Epithelial cell of esophagus (primary cell): ENCODE measurements around the gene ISYNA1.

Source experiments
- DNase-seq: peaks from one replicate; pipeline ENCODE4 v3.0.0; 2010; ENCODE audit warnings: low read depth
- H3K4me3 ChIP-seq: 2 replicates; pipeline ENCODE4 v1.5.1; 2011; ENCODE audit warnings: mild to moderate bottlenecking, low read length, control low read depth
- TF ChIP-seq, protein P1 (sequence below): IDR thresholded peaks from 2 replicates; pipeline ENCODE4 v1.5.1; 2011; ENCODE audit warnings: low read depth, mild to moderate bottlenecking, low read length, control low read depth, inconsistent platforms; ENCODE audit not compliant: insufficient read depth; ENCODE audit errors: missing control alignments

The ISYNA1 gene

DNA sequence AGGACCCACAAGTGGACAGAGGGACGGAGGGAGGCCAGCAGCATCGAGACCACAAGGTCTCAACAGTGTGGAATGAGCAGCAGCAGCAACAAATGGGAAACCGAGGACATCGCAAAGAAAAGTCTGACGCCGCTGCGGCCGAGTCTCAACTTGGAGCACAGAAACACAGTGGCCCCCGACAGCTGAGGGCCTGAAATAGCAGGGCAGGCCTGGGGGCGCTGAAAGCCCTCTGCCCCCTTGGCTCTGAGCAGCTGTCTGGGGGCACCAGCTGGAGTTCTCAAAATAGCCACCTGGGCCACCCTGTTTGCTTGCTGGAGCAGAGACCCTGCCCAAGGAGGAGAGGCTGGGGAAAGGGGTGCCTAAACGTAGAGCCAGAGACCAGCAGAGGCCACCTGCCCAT lies 5.9 kb upstream of the ISYNA1 start:
- H3K4me3 ChIP-seq, result no peak overlapping the region
- TF ChIP-seq, protein P1, sequence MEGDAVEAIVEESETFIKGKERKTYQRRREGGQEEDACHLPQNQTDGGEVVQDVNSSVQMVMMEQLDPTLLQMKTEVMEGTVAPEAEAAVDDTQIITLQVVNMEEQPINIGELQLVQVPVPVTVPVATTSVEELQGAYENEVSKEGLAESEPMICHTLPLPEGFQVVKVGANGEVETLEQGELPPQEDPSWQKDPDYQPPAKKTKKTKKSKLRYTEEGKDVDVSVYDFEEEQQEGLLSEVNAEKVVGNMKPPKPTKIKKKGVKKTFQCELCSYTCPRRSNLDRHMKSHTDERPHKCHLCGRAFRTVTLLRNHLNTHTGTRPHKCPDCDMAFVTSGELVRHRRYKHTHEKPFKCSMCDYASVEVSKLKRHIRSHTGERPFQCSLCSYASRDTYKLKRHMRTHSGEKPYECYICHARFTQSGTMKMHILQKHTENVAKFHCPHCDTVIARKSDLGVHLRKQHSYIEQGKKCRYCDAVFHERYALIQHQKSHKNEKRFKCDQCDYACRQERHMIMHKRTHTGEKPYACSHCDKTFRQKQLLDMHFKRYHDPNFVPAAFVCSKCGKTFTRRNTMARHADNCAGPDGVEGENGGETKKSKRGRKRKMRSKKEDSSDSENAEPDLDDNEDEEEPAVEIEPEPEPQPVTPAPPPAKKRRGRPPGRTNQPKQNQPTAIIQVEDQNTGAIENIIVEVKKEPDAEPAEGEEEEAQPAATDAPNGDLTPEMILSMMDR, result no peak
- DNase-seq, result no peak

DNA sequence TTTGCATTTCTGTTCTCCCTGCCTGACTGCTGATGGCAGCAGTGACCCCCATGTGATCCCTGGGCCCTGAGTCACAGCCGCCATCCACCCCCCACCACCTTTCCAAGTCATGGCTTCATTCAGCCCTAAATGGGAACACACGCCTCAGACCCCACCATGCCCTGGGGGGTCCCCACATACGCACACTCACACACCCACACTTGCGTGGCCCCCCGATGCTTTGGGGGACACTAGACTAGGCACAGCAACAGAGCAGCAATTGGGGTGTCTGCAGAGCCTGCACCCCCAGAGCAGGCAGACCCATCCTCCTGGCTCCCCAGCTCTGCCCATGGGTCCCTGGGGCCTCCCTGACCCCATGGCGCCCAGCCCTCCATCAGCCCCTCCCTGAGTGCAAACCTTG lies 5.5 kb upstream of the ISYNA1 start:
- H3K4me3 ChIP-seq, result no peak overlapping the region
- TF ChIP-seq, protein P1, result no peak
- DNase-seq, result no peak

DNA sequence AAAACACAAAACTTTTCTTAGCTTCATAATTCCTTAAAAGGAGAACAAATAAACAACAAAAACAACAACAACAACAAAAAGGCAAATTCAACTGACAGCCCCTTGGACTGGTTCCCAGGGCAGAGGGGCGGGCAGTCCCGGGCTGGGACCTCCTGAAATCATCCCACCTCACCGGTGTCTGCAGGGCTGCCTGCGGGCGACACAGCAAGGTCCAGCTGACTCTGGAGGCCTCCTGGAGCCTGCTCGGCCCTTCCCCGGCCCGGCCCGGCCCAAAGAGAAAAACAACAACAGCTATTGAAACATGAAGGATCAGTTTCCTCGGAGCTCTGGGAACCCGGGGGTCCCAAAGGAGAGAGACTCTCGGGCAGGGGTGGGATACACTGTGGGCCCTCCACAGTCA lies 5.0 kb upstream of the ISYNA1 start:
- TF ChIP-seq, protein P1, result no peak
- H3K4me3 ChIP-seq, result no peak overlapping the region

DNA sequence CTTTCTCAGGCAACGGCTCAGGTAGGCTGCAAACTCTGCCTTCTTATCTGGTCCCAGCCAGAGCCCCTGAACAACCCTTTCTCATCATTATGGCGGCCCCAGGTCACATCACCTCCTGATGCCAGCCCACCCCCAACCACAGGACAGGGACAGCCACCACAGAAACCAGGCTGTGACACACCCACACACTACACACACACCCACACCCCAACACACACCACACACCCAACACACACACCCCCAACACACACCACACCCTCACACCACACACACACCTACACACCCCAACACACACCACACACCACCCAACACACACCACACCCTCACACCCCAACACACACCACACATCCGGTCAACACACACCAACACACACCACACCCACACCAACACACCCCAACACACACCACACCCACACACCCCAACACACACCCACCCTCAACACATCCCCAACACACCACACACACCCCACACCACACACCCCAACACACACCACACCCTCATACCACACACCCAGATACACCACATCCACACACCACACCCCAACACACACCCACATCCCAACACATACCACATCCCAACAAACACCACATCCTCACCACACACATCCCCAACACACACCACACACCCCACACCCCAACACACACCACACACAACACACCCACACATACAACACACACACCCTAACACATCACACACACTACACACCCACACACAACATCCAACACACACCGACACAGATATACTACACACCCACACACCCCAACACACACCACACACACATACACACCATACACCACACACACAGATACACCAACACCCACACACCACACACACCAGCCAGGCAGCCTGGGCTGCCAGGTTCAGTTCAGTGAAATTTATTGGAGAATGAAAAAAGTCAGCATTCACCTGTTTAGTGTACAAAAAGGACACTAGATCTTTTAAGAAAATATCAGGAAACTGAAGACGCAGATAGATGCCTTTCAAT lies 4.2 kb upstream of the ISYNA1 start:
- no peak for DNase-seq
- no peak overlapping the region for H3K4me3 ChIP-seq
- TF ChIP-seq, protein P1, result no peak

More for the DNA sequence above, 5.0 kb upstream of the ISYNA1 start:
- no peak for DNase-seq

DNA sequence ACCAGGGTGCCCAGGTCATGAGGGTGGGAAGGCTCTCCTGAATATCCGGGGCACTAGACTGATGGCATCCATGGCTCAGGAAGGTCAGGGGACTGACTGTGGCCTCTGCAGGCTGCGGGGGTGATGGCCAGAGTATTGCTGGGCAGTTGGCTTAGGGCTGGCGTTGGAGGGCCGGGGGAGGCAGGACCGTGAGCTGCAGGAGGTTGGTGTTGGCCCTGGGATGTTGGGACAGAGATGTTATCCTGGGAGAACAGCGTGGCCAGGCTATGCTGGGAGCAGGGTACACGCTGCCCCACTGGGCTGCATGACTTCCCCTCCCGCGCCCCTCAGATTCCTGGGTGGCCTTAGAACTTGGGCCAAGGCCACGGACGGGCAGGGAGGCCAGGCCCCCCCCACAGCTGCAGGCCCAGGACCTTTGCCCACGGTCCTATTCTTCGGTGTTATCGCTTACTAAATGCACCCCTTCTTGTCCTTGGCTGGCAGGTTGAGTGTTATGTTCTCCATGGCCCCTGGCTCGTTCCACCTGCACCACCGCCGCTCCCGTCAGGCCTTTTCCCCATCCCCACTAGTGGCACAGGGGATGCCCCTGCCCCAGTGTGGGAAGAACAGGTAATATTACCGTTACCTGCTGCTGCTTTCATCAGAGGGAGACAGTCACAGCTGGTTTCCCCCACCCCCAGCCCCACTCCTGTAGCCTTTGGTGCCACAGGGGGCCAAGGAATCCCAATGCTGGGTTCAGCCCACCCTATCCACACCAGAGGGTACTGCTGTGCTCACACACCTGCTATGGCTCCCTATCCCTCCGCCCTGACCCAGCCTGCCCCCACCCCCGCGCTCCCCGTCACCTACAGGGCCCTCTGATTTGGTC lies 3.2 kb upstream of the ISYNA1 start:
- DNase-seq, result no peak
- H3K4me3 ChIP-seq, result no peak overlapping the region
- TF ChIP-seq, protein P1, result no peak

DNA sequence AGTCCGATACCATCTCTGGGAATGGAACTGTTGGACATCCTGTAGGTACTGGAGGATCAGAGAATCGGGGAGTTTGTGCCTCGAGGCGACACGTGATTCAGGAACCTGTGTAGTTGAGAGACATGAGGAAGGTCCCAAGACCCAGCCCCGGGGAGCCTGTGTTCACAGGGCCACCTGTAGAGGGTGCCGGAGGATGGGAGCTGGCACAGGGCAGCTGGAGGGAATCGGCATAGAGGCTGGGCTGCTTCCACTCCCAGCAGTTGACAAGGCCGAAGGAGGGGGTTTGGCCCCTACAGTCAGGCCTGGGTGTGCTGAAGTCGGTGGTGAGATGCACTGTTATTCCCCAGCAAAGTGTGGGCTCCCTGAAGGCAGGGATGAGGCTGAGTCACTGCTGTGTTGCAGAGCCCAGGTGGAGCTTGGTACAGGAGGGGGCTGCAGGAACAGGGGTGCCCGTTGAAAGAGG lies 2.5 kb upstream of the ISYNA1 start:
- H3K4me3 ChIP-seq, result no peak overlapping the region
- TF ChIP-seq, protein P1, result no peak
- DNase-seq, result peak; percentile 30
